Mesendoderm (in vitro differentiated cells): Measurements from ENCODE around the gene SHROOM3.
"Not testable (repeated sequence)": the region's sequence is repeated elsewhere in the genome, so short reads cannot be mapped to it uniquely, and the experiment has no call there.

Experiments used
- DNase-seq: peaks from one replicate; pipeline ENCODE4 v3.0.0; 2013
- H2AK5ac ChIP-seq: 2 replicates; pipeline ENCODE4 v1.6.1; 2013; ENCODE audit warnings: low read length, inconsistent platforms
- H2BK120ac ChIP-seq: 2 replicates; pipeline ENCODE4 v1.6.1; 2013; ENCODE audit warnings: low read depth, mild to moderate bottlenecking, low read length, moderate library complexity, mixed read lengths
- H2BK15ac ChIP-seq: replicated peaks from 2 replicates; pipeline ENCODE4 v1.6.1; 2013; ENCODE audit warnings: low read depth, mild to moderate bottlenecking, moderate library complexity
- H2BK5ac ChIP-seq: 2 replicates; pipeline ENCODE4 v1.6.1; 2013; ENCODE audit warnings: low read length, inconsistent platforms
- H3K18ac ChIP-seq: 2 replicates; pipeline ENCODE4 v1.6.1; 2013; ENCODE audit warnings: mild to moderate bottlenecking, low read length, mixed read lengths
- H3K23ac ChIP-seq: one replicate; pipeline ENCODE4 v1.6.1; 2013; ENCODE audit warnings: low read length
- H3K27ac ChIP-seq: 2 replicates; pipeline ENCODE4 v1.5.1; 2013; ENCODE audit warnings: low read depth, mild to moderate bottlenecking, inconsistent platforms, low read length, moderate library complexity
- H3K27me3 ChIP-seq: 2 replicates; pipeline ENCODE4 v1.6.1; 2013; ENCODE audit warnings: low read length, control low read depth, mild to moderate bottlenecking, inconsistent platforms; ENCODE audit not compliant: insufficient read depth, poor library complexity
- H3K36me3 ChIP-seq: 2 replicates; pipeline ENCODE4 v1.6.1; 2013; ENCODE audit warnings: low read length, inconsistent platforms; ENCODE audit not compliant: control insufficient read depth, insufficient read depth
- H3K4ac ChIP-seq: one replicate; pipeline ENCODE4 v1.6.1; 2013; ENCODE audit warnings: low read depth, mild to moderate bottlenecking, low read length, moderate library complexity
- H3K4me1 ChIP-seq: 2 replicates; pipeline ENCODE4 v1.6.1; 2013; ENCODE audit warnings: low read depth, low read length, inconsistent platforms; ENCODE audit not compliant: control insufficient read depth
- H3K4me2 ChIP-seq: 2 replicates; pipeline ENCODE4 v1.6.1; 2013; ENCODE audit warnings: low read length
- H3K4me3 ChIP-seq: 2 replicates; pipeline ENCODE4 v1.5.1; 2013; ENCODE audit warnings: mild to moderate bottlenecking, low read length
- H3K56ac ChIP-seq: one replicate; pipeline ENCODE4 v1.6.1; 2013; ENCODE audit warnings: low read length
- H3K79me1 ChIP-seq: 2 replicates; pipeline ENCODE4 v1.6.1; 2013; ENCODE audit warnings: low read length, inconsistent platforms
- H3K79me2 ChIP-seq: 2 replicates; pipeline ENCODE4 v1.6.1; 2013; ENCODE audit warnings: mild to moderate bottlenecking, low read length; ENCODE audit not compliant: control insufficient read depth, insufficient read depth
- H3K9ac ChIP-seq: 2 replicates; pipeline ENCODE4 v1.6.1; 2013; ENCODE audit warnings: low read length, inconsistent platforms
- H4K5ac ChIP-seq: one replicate; pipeline ENCODE4 v1.6.1; 2013; ENCODE audit warnings: low read length
- H4K8ac ChIP-seq: one replicate; pipeline ENCODE4 v1.6.1; 2013; ENCODE audit warnings: low read depth, mild to moderate bottlenecking, control low read depth, low read length, moderate library complexity
- WGBS: extraction: QIAGEN DNeasy Blood & Tissue Kit; methylation state at CpG from one replicate; pipeline ENCODE4 v1.1.7; 2013; ENCODE audit warnings: low lambda C conversion rate, missing lambda C conversion rate; ENCODE audit not compliant: insufficient coverage; ENCODE audit errors: extremely low coverage; 5-methylcytosine and 5-hydroxymethylcytosine counted together

SHROOM3 gene

GRCh38 chr4:76723924-76724323 is 288.9 kb downstream of the SHROOM3 start:
- Histone ChIP-seq H3K36me3 (no peaks in the 10 kb centered on the region), H3K4ac (no peak overlapping the region), H3K4me3 (no peak overlapping the region), H4K5ac (no peak overlapping the region), H3K27me3 (no peaks in the 10 kb centered on the region), H2BK5ac (no peak overlapping the region), H3K79me1 (peaks cover 6% of the 10 kb centered on the region), H3K18ac (no peak overlapping the region), H3K56ac (no peak overlapping the region), H2AK5ac (no peak overlapping the region), H3K23ac (no peak overlapping the region), H3K79me2 (peaks cover 3% of the 10 kb centered on the region), H3K4me1 (peaks cover 12% of the 10 kb centered on the region), H3K9ac (no peak overlapping the region), H3K27ac (no peak overlapping the region), H2BK120ac (no peak overlapping the region), H2BK15ac (no peak overlapping the region), H4K8ac (no peak overlapping the region), H3K4me2 (no peak overlapping the region)
- peak; percentile 71 for DNase-seq
- no CpG with 5 or more reads among the region's 2 CpGs for WGBS

GRCh38 chr4:76725039-76725438 is 290.0 kb downstream of the SHROOM3 start:
- Histone ChIP-seq H3K4me1 (peaks cover 12% of the 10 kb centered on the region), H2AK5ac (no peak overlapping the region), H3K79me2 (peaks cover 2% of the 10 kb centered on the region), H3K4me2 (no peak overlapping the region), H3K4me3 (no peak overlapping the region), H3K23ac (no peak overlapping the region), H3K4ac (no peak overlapping the region), H3K36me3 (no peaks in the 10 kb centered on the region), H3K18ac (no peak overlapping the region), H3K56ac (no peak overlapping the region), H4K5ac (no peak overlapping the region), H3K9ac (no peak overlapping the region), H4K8ac (no peak overlapping the region), H2BK120ac (no peak overlapping the region), H3K27ac (no peak overlapping the region), H3K27me3 (no peaks in the 10 kb centered on the region), H3K79me1 (peaks cover 6% of the 10 kb centered on the region), H2BK5ac (no peak overlapping the region), H2BK15ac (no peak overlapping the region)
- DNase-seq, result no peak
- no CpG with 5 or more reads among the region's 2 CpGs for WGBS

- WGBS, result no CpG with 5 or more reads among the region's 1 CpG
- peak; percentile 42 for DNase-seq
- no peaks in the 10 kb centered on the region for H3K36me3 ChIP-seq
Observed at GRCh38 chr4:76726176-76726575, 291.1 kb downstream of the SHROOM3 start.

GRCh38 chr4:76726631-76727030 is 291.6 kb downstream of the SHROOM3 start:
- Histone ChIP-seq H2BK5ac (no peak overlapping the region), H3K79me2 (peaks cover 2% of the 10 kb centered on the region), H3K18ac (no peak overlapping the region), H3K27me3 (no peaks in the 10 kb centered on the region), H4K8ac (no peak overlapping the region), H3K79me1 (peaks cover 6% of the 10 kb centered on the region), H3K9ac (no peak overlapping the region), H3K27ac (no peak overlapping the region), H3K4me3 (no peak overlapping the region), H2AK5ac (no peak overlapping the region), H2BK15ac (no peak overlapping the region), H3K23ac (no peak overlapping the region), H3K4me2 (no peak overlapping the region), H3K4ac (peak overlapping the region; percentile 66), H2BK120ac (no peak overlapping the region), H4K5ac (no peak overlapping the region), H3K56ac (no peak overlapping the region), H3K36me3 (no peaks in the 10 kb centered on the region), H3K4me1 (peaks cover 12% of the 10 kb centered on the region)
- WGBS, result no CpG with 5 or more reads among the region's 5 CpGs
- DNase-seq, result peak; percentile 90

More at GRCh38 chr4:76726176-76726575, 291.1 kb downstream of the SHROOM3 start:
- H3K9ac ChIP-seq, result no peak overlapping the region
- H3K4me2 ChIP-seq, result no peak overlapping the region
- no peak overlapping the region for H2BK120ac ChIP-seq
- peak overlapping the region; percentile 1 for H3K18ac ChIP-seq
- H3K4me1 ChIP-seq, result peaks cover 12% of the 10 kb centered on the region
- no peak overlapping the region for H3K23ac ChIP-seq
- peak overlapping the region; percentile 15 for H2AK5ac ChIP-seq
- no peak overlapping the region for H3K4me3 ChIP-seq
- no peak overlapping the region for H4K5ac ChIP-seq
- H3K79me2 ChIP-seq, result peaks cover 2% of the 10 kb centered on the region
- peak overlapping the region; percentile 79 for H2BK5ac ChIP-seq
- no peaks in the 10 kb centered on the region for H3K27me3 ChIP-seq
- H3K4ac ChIP-seq, result no peak overlapping the region
- H4K8ac ChIP-seq, result no peak overlapping the region
- peak overlapping the region; percentile 73 for H3K56ac ChIP-seq
- peaks cover 6% of the 10 kb centered on the region for H3K79me1 ChIP-seq
- no peak overlapping the region for H2BK15ac ChIP-seq
- H3K27ac ChIP-seq, result peak overlapping the region; percentile 3

GRCh38 chr4:76727934-76728333 is 292.9 kb downstream of the SHROOM3 start:
- not testable (repeated sequence) for DNase-seq, H2BK15ac ChIP-seq, H3K36me3 ChIP-seq, H3K27me3 ChIP-seq, H2BK120ac ChIP-seq, H2AK5ac ChIP-seq, H3K79me2 ChIP-seq, H4K8ac ChIP-seq, H3K18ac ChIP-seq, H3K79me1 ChIP-seq, H3K23ac ChIP-seq, H4K5ac ChIP-seq, H3K4ac ChIP-seq, H3K4me3 ChIP-seq, H3K9ac ChIP-seq, H3K27ac ChIP-seq, H2BK5ac ChIP-seq, H3K56ac ChIP-seq, H3K4me2 ChIP-seq
- H3K4me1 ChIP-seq, result peaks cover 12% of the 10 kb centered on the region
- WGBS, result no CpG with 5 or more reads among the region's 5 CpGs

GRCh38 chr4:76729460-76729859 is 294.4 kb downstream of the SHROOM3 start:
- H3K79me1 ChIP-seq, result peaks cover 6% of the 10 kb centered on the region
- H3K18ac ChIP-seq, result no peak overlapping the region
- no peak overlapping the region for H2BK120ac ChIP-seq
- no peak overlapping the region for H2BK5ac ChIP-seq
- no peak overlapping the region for H3K4me3 ChIP-seq
- H4K5ac ChIP-seq, result no peak overlapping the region
- WGBS, result no CpG with 5 or more reads among the region's 1 CpG
- H3K36me3 ChIP-seq, result no peaks in the 10 kb centered on the region
- peaks cover 2% of the 10 kb centered on the region for H3K79me2 ChIP-seq
- no peak overlapping the region for H3K4ac ChIP-seq
- no peak overlapping the region for H3K56ac ChIP-seq
- no peak overlapping the region for H3K23ac ChIP-seq
- H2AK5ac ChIP-seq, result no peak overlapping the region
- no peaks in the 10 kb centered on the region for H3K27me3 ChIP-seq
- H3K4me1 ChIP-seq, result peaks cover 12% of the 10 kb centered on the region
- H2BK15ac ChIP-seq, result no peak overlapping the region
- H3K4me2 ChIP-seq, result no peak overlapping the region
- H3K9ac ChIP-seq, result no peak overlapping the region
- no peak overlapping the region for H4K8ac ChIP-seq
- DNase-seq, result no peak
- no peak overlapping the region for H3K27ac ChIP-seq
